HepG2 (cell line): ENCODE data around the gene ZNF169. TPM values are rescaled to one million over a fixed set of nuclear protein-coding genes. Genes with fewer than 3 reads are reported as not detected.
A peak's percentile ranks its signal among the peaks of the same experiment; 100 is the strongest.

Source experiments
- FOXP1 ChIP-seq, 2 experiments: fragments of 450-650 bp in 1 of 2; IDR thresholded peaks; 2 replicates each; pipeline ENCODE4 v1.6.1; 2017 to 2018; ENCODE audit warnings: antibody characterized with exemption in 1 of 2
- ISX ChIP-seq: sonication (generic); formaldehyde crosslinking; conservative IDR thresholded peaks from 2 replicates; pipeline ENCODE4 v1.5.0; 2020; ENCODE audit warnings: missing genetic modification reagents
- NFIB ChIP-seq: sonication (generic); formaldehyde crosslinking; IDR thresholded peaks from 2 replicates; pipeline ENCODE4 v1.9.0; 2021; ENCODE audit warnings: missing genetic modification reagents, mild to moderate bottlenecking, borderline replicate concordance
- REL ChIP-seq: sonication (generic); formaldehyde crosslinking; conservative IDR thresholded peaks from 2 replicates; pipeline ENCODE4 v1.8.0; 2022; ENCODE audit warnings: mild to moderate bottlenecking, missing genetic modification reagents, moderate library complexity
- THAP11 ChIP-seq: IDR thresholded peaks from 2 replicates; pipeline ENCODE4 v1.6.1; 2016; ENCODE audit warnings: missing biosample characterization, missing genetic modification reagents
- ZFY ChIP-seq: sonication (generic); formaldehyde crosslinking; IDR thresholded peaks from 2 replicates; pipeline ENCODE4 v1.4.0; 2020; ENCODE audit warnings: missing genetic modification reagents
- ZNF260 ChIP-seq: sonication (generic); formaldehyde crosslinking; IDR thresholded peaks from 2 replicates; pipeline ENCODE4 v1.4.0; 2020; ENCODE audit warnings: missing genetic modification reagents, low read depth, mild to moderate bottlenecking, borderline replicate concordance
- ZNF7 ChIP-seq: IDR thresholded peaks from 2 replicates; pipeline ENCODE4 v1.6.1; 2016; ENCODE audit warnings: missing biosample characterization, missing genetic modification reagents
- polyA plus RNA-seq, 8 experiments: library from polyadenylated mRNA; depleted of rRNA in 3 of 8; stranded (reverse) in 7 of 8; unstranded in 1 of 8; fragments of >200 nt; fragmentation: Illumina TruSeq in 4 of 8; extraction: Trizol in 4 of 8; gene quantifications; 2 replicates each; pipeline versions ENCODE4 v1.2.1 to v1.2.3, GENCODE V29; 2011 to 2016; ENCODE audit warnings: low read depth in 4 of 8, missing spikeins in 1 of 8, mixed read lengths in 1 of 8; ENCODE audit not compliant: insufficient read depth in 1 of 8
- total RNA-seq, 5 experiments: library from RNA; depleted of rRNA; stranded (reverse); fragments of >200 nt; fragmentation: Illumina TruSeq; extraction: Trizol; gene quantifications; 2 replicates each; pipeline ENCODE4 v1.2.3, GENCODE V29; 2016; ENCODE audit warnings: low read depth in 1 of 5
- TF ChIP-seq, protein P1 (sequence below): sonication (generic); formaldehyde crosslinking; conservative IDR thresholded peaks from 2 replicates; pipeline ENCODE4 v1.4.0; 2020; ENCODE audit warnings: mild to moderate bottlenecking, missing genetic modification reagents, moderate library complexity
- TF ChIP-seq, protein P2 (sequence below): sonication (generic); formaldehyde crosslinking; IDR thresholded peaks from 2 replicates; pipeline ENCODE4 v1.8.0; 2022; ENCODE audit warnings: mild to moderate bottlenecking, missing genetic modification reagents, moderate library complexity
- TF ChIP-seq, protein P3 (sequence below): sonication (generic); formaldehyde crosslinking; IDR thresholded peaks from 2 replicates; pipeline ENCODE4 v1.8.0; 2022; ENCODE audit warnings: missing genetic modification reagents, mild to moderate bottlenecking, borderline replicate concordance

The ZNF169 gene
- total and polyA plus RNA-seq, 2 of the 13 experiments (the other 11 are each of a cell fraction or from before 2014, with no cell fraction given), result 2.1 to 6.3 TPM

DNA sequence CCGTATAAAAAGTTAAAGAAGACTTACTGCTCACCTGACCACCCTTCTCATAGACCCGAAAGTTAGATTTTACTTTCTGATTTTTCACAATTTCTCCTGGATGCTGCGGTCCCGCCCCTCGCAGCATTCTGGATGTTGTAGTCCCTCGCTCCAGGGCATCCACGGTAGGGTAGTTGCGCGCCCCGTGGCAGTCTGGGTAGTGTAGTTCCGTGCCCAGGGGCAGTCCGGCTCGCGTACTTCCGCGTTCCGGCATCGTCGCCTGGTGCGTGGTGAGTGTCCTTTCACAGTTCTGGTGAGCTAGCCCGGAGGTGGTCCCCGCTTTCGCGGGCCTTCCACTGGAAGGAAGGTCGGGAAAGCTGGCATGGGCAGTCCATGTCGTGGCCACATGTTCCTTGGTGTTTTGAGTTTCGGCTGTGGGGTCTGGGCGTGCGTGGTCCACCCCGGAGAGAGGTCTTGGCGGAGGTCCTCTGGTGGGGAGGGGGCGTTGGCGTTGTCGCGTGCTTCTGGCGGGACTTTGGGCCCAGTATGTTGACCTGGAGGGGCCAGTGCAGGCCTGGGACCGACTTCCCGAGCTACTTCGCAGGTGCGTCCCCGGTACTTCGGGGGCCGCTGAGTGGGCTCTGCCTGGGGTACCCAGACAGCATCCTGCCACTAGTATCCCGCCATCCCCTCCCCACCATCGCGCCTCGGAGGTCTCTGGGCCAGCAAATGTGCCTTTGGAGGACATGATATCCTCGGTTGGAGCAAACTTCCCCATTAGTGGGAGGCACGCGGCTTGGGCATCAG lies at the start of gene ZNF169 (continued):
- TF ChIP-seq REL (CRISPR knock-in tag) (no peak), ZFY (CRISPR knock-in tag) (peak; percentile 84), ISX (CRISPR knock-in tag) (no peak), ZNF7 (CRISPR knock-in tag) (no peak), THAP11 (CRISPR knock-in tag) (peak; percentile 100), ZNF260 (CRISPR knock-in tag) (no peak), FOXP1 (IDR thresholded peaks at IDR 0.05) (no peak), FOXP1 (CRISPR knock-in tag; IDR thresholded peaks at IDR 0.05) (no peak), NFIB (CRISPR knock-in tag) (no peak)
- TF ChIP-seq, protein P1, sequence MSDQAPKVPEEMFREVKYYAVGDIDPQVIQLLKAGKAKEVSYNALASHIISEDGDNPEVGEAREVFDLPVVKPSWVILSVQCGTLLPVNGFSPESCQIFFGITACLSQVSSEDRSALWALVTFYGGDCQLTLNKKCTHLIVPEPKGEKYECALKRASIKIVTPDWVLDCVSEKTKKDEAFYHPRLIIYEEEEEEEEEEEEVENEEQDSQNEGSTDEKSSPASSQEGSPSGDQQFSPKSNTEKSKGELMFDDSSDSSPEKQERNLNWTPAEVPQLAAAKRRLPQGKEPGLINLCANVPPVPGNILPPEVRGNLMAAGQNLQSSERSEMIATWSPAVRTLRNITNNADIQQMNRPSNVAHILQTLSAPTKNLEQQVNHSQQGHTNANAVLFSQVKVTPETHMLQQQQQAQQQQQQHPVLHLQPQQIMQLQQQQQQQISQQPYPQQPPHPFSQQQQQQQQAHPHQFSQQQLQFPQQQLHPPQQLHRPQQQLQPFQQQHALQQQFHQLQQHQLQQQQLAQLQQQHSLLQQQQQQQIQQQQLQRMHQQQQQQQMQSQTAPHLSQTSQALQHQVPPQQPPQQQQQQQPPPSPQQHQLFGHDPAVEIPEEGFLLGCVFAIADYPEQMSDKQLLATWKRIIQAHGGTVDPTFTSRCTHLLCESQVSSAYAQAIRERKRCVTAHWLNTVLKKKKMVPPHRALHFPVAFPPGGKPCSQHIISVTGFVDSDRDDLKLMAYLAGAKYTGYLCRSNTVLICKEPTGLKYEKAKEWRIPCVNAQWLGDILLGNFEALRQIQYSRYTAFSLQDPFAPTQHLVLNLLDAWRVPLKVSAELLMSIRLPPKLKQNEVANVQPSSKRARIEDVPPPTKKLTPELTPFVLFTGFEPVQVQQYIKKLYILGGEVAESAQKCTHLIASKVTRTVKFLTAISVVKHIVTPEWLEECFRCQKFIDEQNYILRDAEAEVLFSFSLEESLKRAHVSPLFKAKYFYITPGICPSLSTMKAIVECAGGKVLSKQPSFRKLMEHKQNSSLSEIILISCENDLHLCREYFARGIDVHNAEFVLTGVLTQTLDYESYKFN (CRISPR knock-in tag), result peak; percentile 56
- TF ChIP-seq, protein P2, sequence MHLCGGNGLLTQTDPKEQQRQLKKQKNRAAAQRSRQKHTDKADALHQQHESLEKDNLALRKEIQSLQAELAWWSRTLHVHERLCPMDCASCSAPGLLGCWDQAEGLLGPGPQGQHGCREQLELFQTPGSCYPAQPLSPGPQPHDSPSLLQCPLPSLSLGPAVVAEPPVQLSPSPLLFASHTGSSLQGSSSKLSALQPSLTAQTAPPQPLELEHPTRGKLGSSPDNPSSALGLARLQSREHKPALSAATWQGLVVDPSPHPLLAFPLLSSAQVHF (CRISPR knock-in tag), result 0 out of 2 replicates have a peak, but pooled peaks have one; percentile 56
- TF ChIP-seq, protein P3, sequence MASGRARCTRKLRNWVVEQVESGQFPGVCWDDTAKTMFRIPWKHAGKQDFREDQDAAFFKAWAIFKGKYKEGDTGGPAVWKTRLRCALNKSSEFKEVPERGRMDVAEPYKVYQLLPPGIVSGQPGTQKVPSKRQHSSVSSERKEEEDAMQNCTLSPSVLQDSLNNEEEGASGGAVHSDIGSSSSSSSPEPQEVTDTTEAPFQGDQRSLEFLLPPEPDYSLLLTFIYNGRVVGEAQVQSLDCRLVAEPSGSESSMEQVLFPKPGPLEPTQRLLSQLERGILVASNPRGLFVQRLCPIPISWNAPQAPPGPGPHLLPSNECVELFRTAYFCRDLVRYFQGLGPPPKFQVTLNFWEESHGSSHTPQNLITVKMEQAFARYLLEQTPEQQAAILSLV, result peak; percentile 40; the same call in 1 of the 2 replicates
